Fibroblast of peridontal ligament (primary cell): ENCODE results near the gene CFAP69.
"Not testable (repeated sequence)": the region's sequence is repeated elsewhere in the genome, so short reads cannot be mapped to it uniquely, and the experiment has no call there.

Experiments used
- DNase-seq: peaks from one replicate; pipeline ENCODE4 v3.0.0-alpha.2; 2010; ENCODE audit errors: extremely low read depth

CFAP69 gene

GRCh38 chr7:90270431-90271178 is 25.6 kb downstream of the CFAP69 start:
- DNase-seq = no peak

GRCh38 chr7:90271753-90272152 is 26.8 kb downstream of the CFAP69 start:
- peak; percentile 91 for DNase-seq

- DNase-seq = no peak
Observed at GRCh38 chr7:90272242-90272641, 27.3 kb downstream of the CFAP69 start.

GRCh38 chr7:90274161-90274560 is 29.2 kb downstream of the CFAP69 start:
- DNase-seq = peak; percentile 60

- no peak for DNase-seq
Observed at GRCh38 chr7:90276033-90276728, 31.2 kb downstream of the CFAP69 start.

GRCh38 chr7:90288154-90288553 is 43.2 kb downstream of the CFAP69 start:
- no peak for DNase-seq

- DNase-seq = no peak
Observed at GRCh38 chr7:90290244-90291113, 45.5 kb downstream of the CFAP69 start.

GRCh38 chr7:90298145-90299038 is 53.4 kb downstream of the CFAP69 start:
- DNase-seq = peak; percentile 82

- peak; percentile 40 for DNase-seq
Observed at GRCh38 chr7:90303241-90303640, 58.3 kb downstream of the CFAP69 start.

GRCh38 chr7:90309872-90310271 is 64.9 kb downstream of the CFAP69 start:
- DNase-seq = no peak

- no peak for DNase-seq
Observed at GRCh38 chr7:90311175-90311574, 66.2 kb downstream of the CFAP69 start.

- peak; percentile 16 for DNase-seq
Observed at GRCh38 chr7:90312745-90313144, 67.8 kb downstream of the CFAP69 start.

- DNase-seq = no peak
Observed at GRCh38 chr7:90313907-90314306, 68.9 kb downstream of the CFAP69 start.

GRCh38 chr7:90320014-90320413 is 75.0 kb downstream of the CFAP69 start:
- no peak for DNase-seq

GRCh38 chr7:90320418-90320800 is 75.4 kb downstream of the CFAP69 start:
- DNase-seq = no peak

- peak; percentile 12 for DNase-seq
Observed at GRCh38 chr7:90320801-90321494, 76.0 kb downstream of the CFAP69 start, which contains the start of gene FAM237B. FAM237B (minus strand) TSS chr7:90321304; CDS start chr7:90319748, 1,556 bp downstream.

- no peak for DNase-seq
Observed at GRCh38 chr7:90322837-90323236, 77.9 kb downstream of the CFAP69 start.

GRCh38 chr7:90326500-90326899 is 81.5 kb downstream of the CFAP69 start:
- no peak for DNase-seq

- no peak for DNase-seq
Observed at GRCh38 chr7:90334193-90334843, 89.3 kb downstream of the CFAP69 start.

GRCh38 chr7:90334926-90335325 is 90.0 kb downstream of the CFAP69 start:
- DNase-seq = not testable (repeated sequence)
